IMR-90 (cell line): ENCODE data around the gene HHATL. TPM values are rescaled to one million over a fixed set of nuclear protein-coding genes. Genes with fewer than 3 reads are reported as not detected.

Experiments
- ATAC-seq: fragments of 200-7000 bp; cut with Tn5 transposase; 2 replicates; pipeline ENCODE4 v1.9.1; 2020; ENCODE audit warnings: low read depth, mild to moderate bottlenecking, moderate library complexity
- BruUV-seq: library from RNA; stranded (reverse); fragments of 400-500 nt; replicated peaks from 2 replicates; lab custom pipeline; 2021; lab: Mats Ljungman, UMichigan
- CTCF ChIA-PET: fragments of 300-600 bp; formaldehyde crosslinking; extraction: SDS; loops from one replicate; lab custom pipeline; 2021; ENCODE audit warnings: antibody characterized with exemption; lab: Yijun Ruan, JAX
- POLR2A ChIA-PET: fragments of 300-600 bp; sonication (Branson Sonifier 250); formaldehyde crosslinking; loops from one replicate; lab custom pipeline; 2022; ENCODE audit warnings: antibody characterized with exemption; ENCODE audit not compliant: unreplicated experiment; lab: Charles Lee
- DNase-seq: peaks from one replicate; pipeline ENCODE4 v3.0.0; 2013
- H2AFZ ChIP-seq: replicated peaks from 2 replicates; pipeline ENCODE3; 2013; ENCODE audit warnings: low read length, mild to moderate bottlenecking; ENCODE audit not compliant: poor library complexity
- H2AK5ac ChIP-seq: 2 replicates; pipeline ENCODE4 v1.6.1; 2013; ENCODE audit warnings: low read depth, low read length, inconsistent platforms
- H2AK9ac ChIP-seq: replicated peaks from 2 replicates; pipeline ENCODE3; 2013; ENCODE audit warnings: mild to moderate bottlenecking, low read depth, low read length, moderate library complexity; ENCODE audit not compliant: poor library complexity
- H2BK120ac ChIP-seq: 2 replicates; pipeline ENCODE4 v1.6.1; 2013; ENCODE audit warnings: low read depth, low read length, inconsistent platforms
- H2BK15ac ChIP-seq: 3 replicates; pipeline ENCODE4 v1.6.1; 2013; ENCODE audit warnings: low read depth, low read length, inconsistent platforms
- H2BK20ac ChIP-seq: 2 replicates; pipeline ENCODE4 v1.6.1; 2013; ENCODE audit warnings: low read depth, mild to moderate bottlenecking, inconsistent platforms, low read length, moderate library complexity
- H2BK5ac ChIP-seq: 2 replicates; pipeline ENCODE4 v1.6.1; 2013; ENCODE audit warnings: mild to moderate bottlenecking, low read depth, low read length, inconsistent platforms; ENCODE audit not compliant: poor library complexity, severe bottlenecking
- H3K14ac ChIP-seq: replicated peaks from 2 replicates; pipeline ENCODE4 v1.6.1; 2013; ENCODE audit warnings: low read depth, low read length, inconsistent platforms
- H3K18ac ChIP-seq: 2 replicates; pipeline ENCODE4 v1.6.1; 2013; ENCODE audit warnings: low read depth, low read length, control low read depth
- H3K23ac ChIP-seq: 2 replicates; pipeline ENCODE4 v1.6.1; 2013; ENCODE audit warnings: low read depth, low read length, inconsistent platforms
- H3K27ac ChIP-seq: 2 replicates; pipeline ENCODE4 v1.5.1; 2013; ENCODE audit warnings: mild to moderate bottlenecking, control low read depth, low read length; ENCODE audit not compliant: insufficient read depth
- H3K27me3 ChIP-seq: 2 replicates; pipeline ENCODE4 v1.6.1; 2013; ENCODE audit warnings: low read length; ENCODE audit not compliant: control insufficient read depth, insufficient read depth
- H3K36me3 ChIP-seq: 2 replicates; pipeline ENCODE4 v1.6.1; 2013; ENCODE audit warnings: low read length, mixed read lengths; ENCODE audit not compliant: control insufficient read depth, insufficient read depth
- H3K4ac ChIP-seq: 2 replicates; pipeline ENCODE4 v1.6.1; 2013; ENCODE audit warnings: low read depth, low read length, inconsistent platforms
- H3K4me1 ChIP-seq: 2 replicates; pipeline ENCODE4 v1.6.1; 2013; ENCODE audit warnings: low read length, mixed read lengths; ENCODE audit not compliant: control insufficient read depth, insufficient read depth
- H3K4me2 ChIP-seq: 2 replicates; pipeline ENCODE4 v1.6.1; 2013; ENCODE audit warnings: low read depth, mild to moderate bottlenecking, control low read depth, low read length, moderate library complexity
- H3K4me3 ChIP-seq: 2 replicates; pipeline ENCODE4 v1.5.1; 2013; ENCODE audit warnings: low read depth, mild to moderate bottlenecking, control low read depth, low read length, moderate library complexity; ENCODE audit not compliant: insufficient read depth
- H3K56ac ChIP-seq: 2 replicates; pipeline ENCODE4 v1.6.1; 2013; ENCODE audit warnings: low read length, inconsistent platforms; ENCODE audit not compliant: insufficient read depth; ENCODE audit errors: extremely low read depth
- H3K79me1 ChIP-seq, 2 experiments: 2 replicates each; pipeline ENCODE4 v1.6.1; 2013; ENCODE audit warnings: low read length in 2 of 2, inconsistent platforms in 1 of 2, low read depth in 1 of 2
- H3K9ac ChIP-seq: 2 replicates; pipeline ENCODE4 v1.6.1; 2013; ENCODE audit warnings: low read depth, low read length, control low read depth
- H3K9me1 ChIP-seq: 2 replicates; pipeline ENCODE4 v1.6.1; 2013; ENCODE audit warnings: low read length, inconsistent platforms; ENCODE audit not compliant: insufficient read depth
- H3K9me3 ChIP-seq: 2 replicates; pipeline ENCODE4 v1.6.1; 2013; ENCODE audit warnings: low read length; ENCODE audit not compliant: control insufficient read depth, insufficient read depth
- H4K20me1 ChIP-seq: 2 replicates; pipeline ENCODE4 v1.6.1; 2013; ENCODE audit warnings: low read length, inconsistent platforms; ENCODE audit not compliant: insufficient read depth
- H4K5ac ChIP-seq: 2 replicates; pipeline ENCODE4 v1.6.1; 2013; ENCODE audit warnings: mild to moderate bottlenecking, low read depth, low read length, control low read depth
- H4K8ac ChIP-seq, 2 experiments: 2 replicates each; pipeline ENCODE4 v1.6.1; 2013; ENCODE audit warnings: low read depth in 2 of 2, low read length in 2 of 2, control low read depth in 1 of 2, inconsistent platforms in 1 of 2
- H4K91ac ChIP-seq: 2 replicates; pipeline ENCODE4 v1.6.1; 2013; ENCODE audit warnings: low read depth, low read length, inconsistent platforms; ENCODE audit not compliant: insufficient read depth
- BHLHE40 ChIP-seq: fragments of 150-350 bp; IDR thresholded peaks from 2 replicates; pipeline ENCODE4 v1.6.1; 2016; ENCODE audit warnings: mild to moderate bottlenecking, low read depth, low read length
- CEBPB ChIP-seq: IDR thresholded peaks from 2 replicates; pipeline ENCODE4 v1.6.1; 2012; ENCODE audit warnings: low read depth, low read length, improper control_type of control experiment
- ELK1 ChIP-seq: fragments of 150-350 bp; IDR thresholded peaks from 2 replicates; pipeline ENCODE4 v1.6.1; 2016; ENCODE audit warnings: low read depth, mild to moderate bottlenecking, low read length, moderate library complexity, borderline replicate concordance
- POLR2A ChIP-seq: IDR thresholded peaks from 2 replicates; pipeline ENCODE4 v1.6.1; 2012; ENCODE audit warnings: mild to moderate bottlenecking, low read depth, low read length
- RAD21 ChIP-seq: IDR thresholded peaks from 2 replicates; pipeline ENCODE4 v1.6.1; 2012; ENCODE audit warnings: low read length, improper control_type of control experiment
- RFX5 ChIP-seq: IDR thresholded peaks from 2 replicates; pipeline ENCODE4 v1.8.0; 2012; ENCODE audit warnings: low read depth, mild to moderate bottlenecking, low read length, moderate library complexity
- SMC3 ChIP-seq: fragments of 150-350 bp; IDR thresholded peaks from 2 replicates; pipeline ENCODE4 v1.6.1; 2016; ENCODE audit warnings: low read depth, mild to moderate bottlenecking, antibody characterized with exemption, low read length, moderate library complexity
- WGBS, 2 experiments: methylation state at CpG; one replicate each; pipeline versions ENCODE4 v1.1.5 to v1.1.7; 2013; ENCODE audit warnings: missing lambda C conversion rate in 2 of 2; ENCODE audit not compliant: insufficient read length in 1 of 2; ENCODE audit errors: extremely low coverage in 2 of 2; 5-methylcytosine and 5-hydroxymethylcytosine counted together
- dilution Hi-C: fragments of 300-500 bp; cut with HindIII; formaldehyde crosslinking; loops from one replicate; pipeline ENCODE4 v1.14.3; 2018; ENCODE audit warnings: low sequenced_read_pairs; ENCODE audit not compliant: unreplicated experiment
- in situ Hi-C: fragments of 300-500 bp; cut with MboI; formaldehyde crosslinking; loops from 3 replicates; pipeline ENCODE4 v1.14.3; 2019; ENCODE audit warnings: low sequenced_read_pairs, inconsistent platforms, mixed read lengths
- intact Hi-C: fragments of 100-400 bp; cut with micrococcal nuclease; formaldehyde crosslinking; loops from 2 replicates; pipeline ENCODE4 v1.10.0; 2022
- polyA plus RNA-seq, 3 experiments: library from polyadenylated mRNA; depleted of rRNA; stranded (reverse); fragments of >200 nt; gene quantifications; 2 replicates each; pipeline ENCODE4 v1.2.3, GENCODE V29; 2012; ENCODE audit warnings: low replicate concordance in 1 of 3
- total RNA-seq: library from RNA; depleted of rRNA; stranded (reverse); fragments of >200 nt; gene quantifications from 2 replicates; pipeline ENCODE4 v1.2.3, GENCODE V29; 2012

Gene HHATL
- total and polyA plus RNA-seq, 2 of the 4 experiments (the other 2 are of a cell fraction) = not detected

- no peaks in the 10 kb centered on the region for H3K79me1 ChIP-seq
- no peak overlapping the region for H3K4me3 ChIP-seq
- dilution Hi-C loops (no loop called here), intact Hi-C loops (no loop called here), in situ Hi-C loops (no loop called here)
- H2AK5ac ChIP-seq = no peak overlapping the region
- H3K9me1 ChIP-seq = no peaks in the 10 kb centered on the region
- no peak overlapping the region for H2BK15ac ChIP-seq
- no peak overlapping the region for H3K4ac ChIP-seq
- ATAC-seq (no peak), DNase-seq (no peak)
- H3K27me3 ChIP-seq = peaks cover 20% of the 10 kb centered on the region
- no peak overlapping the region for H2BK20ac ChIP-seq
- TF ChIP-seq RAD21 = no peak
- no peak for TF ChIP-seq SMC3
- TF ChIP-seq BHLHE40 = no peak
- TF ChIP-seq RFX5 = no peak
- no peak for TF ChIP-seq CEBPB
- TF ChIP-seq POLR2A = no peak
- no peak for TF ChIP-seq ELK1
- POLR2A ChIA-PET = no interaction called here
- no peak overlapping the region for H4K91ac ChIP-seq
- WGBS, 2 experiments = no CpG with 5 or more reads among the region's 2 CpGs
- no peaks in the 10 kb centered on the region for H3K36me3 ChIP-seq
- H3K23ac ChIP-seq = no peak overlapping the region
- H3K4me2 ChIP-seq = no peak overlapping the region
- H4K8ac ChIP-seq = no peak overlapping the region
- H2AFZ ChIP-seq = no peak overlapping the region
- H2BK5ac ChIP-seq = no peak overlapping the region
- H4K5ac ChIP-seq = no peak overlapping the region
- H4K20me1 ChIP-seq = no peaks in the 10 kb centered on the region
- H3K18ac ChIP-seq = no peak overlapping the region
- H3K9ac ChIP-seq = no peak overlapping the region
- no TSS peak for BruUV-seq
- H3K56ac ChIP-seq = no peak overlapping the region
- no peaks in the 10 kb centered on the region for H3K4me1 ChIP-seq
- no peak overlapping the region for H2BK120ac ChIP-seq
- CTCF ChIA-PET = interaction anchor here (0.7 to 1.1 kb wide), 2 partner anchors 19 to 273 kb away, joined by 4 read pairs; no protein-coding TSS in a partner anchor
- peaks cover 7% of the 10 kb centered on the region for H3K9me3 ChIP-seq
- H3K27ac ChIP-seq = no peak overlapping the region
- no peak overlapping the region for H3K14ac ChIP-seq
- no peak overlapping the region for H2AK9ac ChIP-seq
These were observed 22.9 kb upstream of the HHATL start for GRCh38 chr3:42725454-42725853.
